Measurements from ENCODE around the gene KDM2B.
A peak's percentile ranks its signal among the peaks of the same experiment; 100 is the strongest.

KDM2B gene

GRCh38 chr12:121530600-121531355 lies 50.0 kb downstream of the KDM2B start:
- DNase-seq (ENCODE audit: low spot score): peak; percentile 73

- no peak for DNase-seq (ENCODE audit: low spot score)
These were observed 51.6 kb downstream of the KDM2B start for GRCh38 chr12:121529184-121529583.

- DNase-seq (ENCODE audit: low spot score): no peak
These were observed 55.4 kb downstream of the KDM2B start for GRCh38 chr12:121525411-121525810.

- no peak for DNase-seq (ENCODE audit: low spot score)
These were observed 56.5 kb downstream of the KDM2B start for GRCh38 chr12:121524196-121524916.

- no peak for DNase-seq (ENCODE audit: low spot score)
These were observed 57.1 kb downstream of the KDM2B start for GRCh38 chr12:121523741-121524140.

GRCh38 chr12:121522971-121523370 lies 57.9 kb downstream of the KDM2B start:
- DNase-seq (ENCODE audit: low spot score): no peak

- no peak for DNase-seq (ENCODE audit: low spot score)
These were observed 60.2 kb downstream of the KDM2B start for GRCh38 chr12:121520586-121521086.

GRCh38 chr12:121520119-121520518 lies 60.7 kb downstream of the KDM2B start:
- DNase-seq (ENCODE audit: low spot score): no peak

- DNase-seq (ENCODE audit: low spot score): no peak
These were observed 61.6 kb downstream of the KDM2B start for GRCh38 chr12:121519227-121519626.

- no peak for DNase-seq (ENCODE audit: low spot score)
These were observed 62.2 kb downstream of the KDM2B start for GRCh38 chr12:121518656-121519055.

GRCh38 chr12:121516437-121517011 lies 64.3 kb downstream of the KDM2B start:
- no peak for DNase-seq (ENCODE audit: low spot score)

- no peak for DNase-seq (ENCODE audit: low spot score)
These were observed 65.2 kb downstream of the KDM2B start for GRCh38 chr12:121515615-121516014.

GRCh38 chr12:121514184-121514742 lies 66.6 kb downstream of the KDM2B start:
- no peak for DNase-seq (ENCODE audit: low spot score)

GRCh38 chr12:121513464-121514183 lies 67.2 kb downstream of the KDM2B start:
- no peak for DNase-seq (ENCODE audit: low spot score)

- no peak for DNase-seq (ENCODE audit: low spot score)
These were observed 68.3 kb downstream of the KDM2B start for GRCh38 chr12:121512561-121512960.

- DNase-seq (ENCODE audit: low spot score): no peak
These were observed 68.9 kb downstream of the KDM2B start for GRCh38 chr12:121511916-121512315.

- DNase-seq (ENCODE audit: low spot score): no peak
These were observed 71.5 kb downstream of the KDM2B start for GRCh38 chr12:121509339-121509738.

- no peak for DNase-seq (ENCODE audit: low spot score)
These were observed 72.3 kb downstream of the KDM2B start for GRCh38 chr12:121508533-121508932.

GRCh38 chr12:121507984-121508383 lies 72.8 kb downstream of the KDM2B start:
- DNase-seq (ENCODE audit: low spot score): no peak

- DNase-seq (ENCODE audit: low spot score): no peak
These were observed 73.6 kb downstream of the KDM2B start for GRCh38 chr12:121507245-121507644.

- no peak for DNase-seq (ENCODE audit: low spot score)
These were observed 75.3 kb downstream of the KDM2B start for GRCh38 chr12:121505513-121505912.

GRCh38 chr12:121504505-121504904 lies 76.3 kb downstream of the KDM2B start:
- no peak for DNase-seq (ENCODE audit: low spot score)
